ENCODE results near the gene SIM1. TPM values are rescaled to one million over a fixed set of nuclear protein-coding genes. Genes with fewer than 3 reads are reported as not detected.

The SIM1 gene
- total RNA-seq, 1 donor from 2014 or later = not detected

DNA sequence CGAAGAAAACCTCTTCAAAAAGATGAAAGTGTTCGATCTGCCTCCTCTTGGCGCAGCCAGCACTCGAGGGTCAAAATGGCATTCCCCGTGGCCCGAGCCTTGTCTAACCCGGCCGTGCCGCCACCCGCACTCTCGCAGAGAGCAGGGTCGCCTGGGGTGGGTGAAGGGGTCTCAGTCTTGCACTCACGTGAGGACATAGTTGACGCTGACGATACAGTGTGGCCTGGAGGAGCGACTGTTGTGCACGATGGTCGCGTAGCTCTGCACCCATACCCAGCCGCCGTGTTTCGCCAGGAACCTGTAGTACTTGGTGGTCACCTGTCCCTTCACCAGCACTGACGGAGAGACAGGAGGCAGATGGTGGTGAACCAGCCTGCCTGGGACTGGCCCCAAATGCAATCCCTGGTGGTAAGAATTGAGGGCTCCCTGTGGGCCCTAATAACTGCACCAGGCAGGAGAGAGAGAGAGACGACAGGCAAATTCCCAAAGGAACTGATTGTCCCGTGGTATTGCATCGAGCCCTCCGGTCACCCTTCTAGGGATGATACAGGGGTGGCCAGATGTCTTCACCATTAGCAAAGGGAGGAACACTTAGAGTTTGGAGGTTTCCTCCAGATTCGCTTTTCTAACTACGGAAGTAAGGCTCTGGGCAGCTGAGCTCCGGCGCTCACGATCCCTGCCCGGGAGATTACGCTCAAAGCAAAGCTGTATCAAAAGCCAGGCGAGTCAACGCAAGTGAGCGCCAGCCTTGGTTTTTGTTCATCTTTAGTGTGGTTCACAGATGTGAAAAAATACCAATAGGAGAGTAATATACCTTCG is 17.4 kb downstream of the SIM1 start:
- Mint-ChIP-seq H3K4me3 (peak overlapping the region; percentile 41), H3K9me3 (no peaks in the 10 kb centered on the region), H3K4me1 (peaks cover 8% of the 10 kb centered on the region), H3K27ac (no peak overlapping the region), H3K36me3 (ENCODE audit: low read depth) (no peaks in the 10 kb centered on the region), H3K27me3 (peaks cover 47% of the 10 kb centered on the region)
- TF ChIP-seq, protein P1, sequence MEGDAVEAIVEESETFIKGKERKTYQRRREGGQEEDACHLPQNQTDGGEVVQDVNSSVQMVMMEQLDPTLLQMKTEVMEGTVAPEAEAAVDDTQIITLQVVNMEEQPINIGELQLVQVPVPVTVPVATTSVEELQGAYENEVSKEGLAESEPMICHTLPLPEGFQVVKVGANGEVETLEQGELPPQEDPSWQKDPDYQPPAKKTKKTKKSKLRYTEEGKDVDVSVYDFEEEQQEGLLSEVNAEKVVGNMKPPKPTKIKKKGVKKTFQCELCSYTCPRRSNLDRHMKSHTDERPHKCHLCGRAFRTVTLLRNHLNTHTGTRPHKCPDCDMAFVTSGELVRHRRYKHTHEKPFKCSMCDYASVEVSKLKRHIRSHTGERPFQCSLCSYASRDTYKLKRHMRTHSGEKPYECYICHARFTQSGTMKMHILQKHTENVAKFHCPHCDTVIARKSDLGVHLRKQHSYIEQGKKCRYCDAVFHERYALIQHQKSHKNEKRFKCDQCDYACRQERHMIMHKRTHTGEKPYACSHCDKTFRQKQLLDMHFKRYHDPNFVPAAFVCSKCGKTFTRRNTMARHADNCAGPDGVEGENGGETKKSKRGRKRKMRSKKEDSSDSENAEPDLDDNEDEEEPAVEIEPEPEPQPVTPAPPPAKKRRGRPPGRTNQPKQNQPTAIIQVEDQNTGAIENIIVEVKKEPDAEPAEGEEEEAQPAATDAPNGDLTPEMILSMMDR (IDR thresholded peaks at IDR 0.05) = no peak
- intact Hi-C loops (cut with micrococcal nuclease) = loop anchor here (2.0 to 5.0 kb wide), 2 partner anchors 18 to 1605 kb away; partner anchors contain the start of gene SIM1
- DNase-seq = no peak
- ChIA-PET CTCF (no interaction called here), POLR2A (no interaction called here)
- no peak for ATAC-seq (ENCODE audit: low read depth)

GRCh38 chr6:100446115-100447080 is 18.3 kb downstream of the SIM1 start:
- Mint-ChIP-seq H3K27me3 (peaks cover 51% of the 10 kb centered on the region), H3K36me3 (ENCODE audit: low read depth) (no peaks in the 10 kb centered on the region), H3K9me3 (no peaks in the 10 kb centered on the region), H3K4me1 (peaks cover 8% of the 10 kb centered on the region), H3K4me3 (no peak overlapping the region), H3K27ac (no peak overlapping the region)
- POLR2A ChIA-PET = no interaction called here
- CTCF ChIA-PET = no interaction called here
- DNase-seq (no peak), ATAC-seq (ENCODE audit: low read depth) (no peak)
- intact Hi-C loops (cut with micrococcal nuclease) = loop anchor here (2.0 to 5.0 kb wide), 2 partner anchors 18 to 1604 kb away; partner anchors contain the start of gene SIM1
- TF ChIP-seq, protein P1 (IDR thresholded peaks at IDR 0.05) = no peak

GRCh38 chr6:100445512-100445911 is 19.2 kb downstream of the SIM1 start:
- H3K9me3 Mint-ChIP-seq = no peaks in the 10 kb centered on the region
- DNase-seq (no peak), ATAC-seq (ENCODE audit: low read depth) (no peak)
- CTCF ChIA-PET = no interaction called here
- peaks cover 57% of the 10 kb centered on the region for H3K27me3 Mint-ChIP-seq
- peaks cover 8% of the 10 kb centered on the region for H3K4me1 Mint-ChIP-seq
- H3K36me3 Mint-ChIP-seq (ENCODE audit: low read depth) = no peaks in the 10 kb centered on the region
- H3K4me3 Mint-ChIP-seq = no peak overlapping the region
- intact Hi-C loops (cut with micrococcal nuclease) = loop anchor here (5.0 kb wide), 1 partner anchor 1603 kb away; no protein-coding TSS in a partner anchor
- TF ChIP-seq, protein P1 (IDR thresholded peaks at IDR 0.05) = no peak
- POLR2A ChIA-PET = no interaction called here
- H3K27ac Mint-ChIP-seq = no peak overlapping the region

- ChIA-PET CTCF (no interaction called here), POLR2A (no interaction called here)
- DNase-seq (no peak), ATAC-seq (ENCODE audit: low read depth) (no peak)
- Mint-ChIP-seq H3K27me3 (peaks cover 28% of the 10 kb centered on the region), H3K9me3 (no peaks in the 10 kb centered on the region), H3K4me3 (no peak overlapping the region), H3K36me3 (ENCODE audit: low read depth) (no peaks in the 10 kb centered on the region), H3K4me1 (no peaks in the 10 kb centered on the region), H3K27ac (no peak overlapping the region)
- TF ChIP-seq, protein P1 (IDR thresholded peaks at IDR 0.05) = no peak
- intact Hi-C loops (cut with micrococcal nuclease) = no loop called here
These were observed 23.8 kb downstream of the SIM1 start for GRCh38 chr6:100440935-100441334.

DNA sequence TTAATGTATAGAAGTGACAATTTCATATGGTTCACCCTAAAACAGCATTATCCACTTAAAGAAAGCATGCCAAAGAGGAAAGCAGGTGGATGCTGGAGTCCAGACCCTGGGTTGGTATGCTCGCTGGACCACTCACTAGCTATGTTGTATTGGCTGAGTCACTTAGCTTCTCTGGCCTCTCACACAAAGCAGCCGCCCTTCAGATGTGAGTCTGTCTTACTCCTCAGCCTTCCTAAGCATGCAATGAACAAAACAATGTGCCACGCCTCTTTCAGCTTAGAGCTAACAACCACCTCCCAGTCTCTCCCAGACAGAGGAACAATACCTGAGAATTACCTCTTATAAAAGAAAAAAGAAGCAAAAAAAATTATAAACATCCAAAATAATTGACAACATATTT is 29.4 kb downstream of the SIM1 start:
- ATAC-seq (ENCODE audit: low read depth) = no peak
- ChIA-PET CTCF (no interaction called here), POLR2A (no interaction called here)
- H3K4me3 Mint-ChIP-seq = no peak overlapping the region
- TF ChIP-seq, protein P1 (IDR thresholded peaks at IDR 0.05) = no peak
- no peaks in the 10 kb centered on the region for H3K4me1 Mint-ChIP-seq
- intact Hi-C loops (cut with micrococcal nuclease) = no loop called here
- H3K9me3 Mint-ChIP-seq = no peaks in the 10 kb centered on the region
- peaks cover 16% of the 10 kb centered on the region for H3K27me3 Mint-ChIP-seq
- no peak for DNase-seq
- H3K36me3 Mint-ChIP-seq (ENCODE audit: low read depth) = no peaks in the 10 kb centered on the region
- no peak overlapping the region for H3K27ac Mint-ChIP-seq
